ENCODE measurements around the gene APOD.

DNA sequence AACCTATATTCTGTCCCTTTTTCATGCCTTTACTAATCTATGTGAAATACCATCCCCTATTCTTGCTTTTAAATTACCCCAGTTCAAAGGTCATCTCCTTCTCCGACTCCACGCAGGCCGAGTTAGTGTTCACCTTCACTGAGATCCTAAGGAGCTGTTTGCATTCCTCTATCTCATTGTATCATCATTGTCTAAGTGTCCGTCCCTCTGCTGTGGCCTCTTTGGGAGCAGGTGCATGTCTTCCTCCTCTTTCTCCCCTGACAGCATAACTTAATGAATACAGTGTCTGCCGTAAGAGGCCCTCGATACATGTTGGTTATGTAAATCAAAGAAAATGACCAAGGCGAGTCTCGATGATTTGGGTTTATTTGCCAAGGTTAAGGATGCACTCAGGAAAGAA lies 35.7 kb downstream of the APOD start:
- TF ChIP-seq EP300 (IDR thresholded peaks at IDR 0.05) (no peak), CTCF (IDR thresholded peaks at IDR 0.05) (no peak), POLR2A (IDR thresholded peaks at IDR 0.05) (no peak)
